HEK293T (cell line): Measurements from ENCODE around the gene TRPV4.

Source experiments
- ARNT ChIP-seq: fragments of 450-650 bp; IDR thresholded peaks from 2 replicates; pipeline ENCODE4 v1.6.1; 2017; ENCODE audit warnings: mild to moderate bottlenecking
- ELF4 ChIP-seq: fragments of 450-650 bp; IDR thresholded peaks from 2 replicates; pipeline ENCODE4 v1.6.1; 2017; ENCODE audit warnings: antibody characterized with exemption
- FOXA1 ChIP-seq: fragments of 450-650 bp; IDR thresholded peaks from 2 replicates; pipeline ENCODE4 v1.6.1; 2016; ENCODE audit warnings: mild to moderate bottlenecking
- HDGF ChIP-seq: fragments of 450-650 bp; IDR thresholded peaks from 2 replicates; pipeline ENCODE4 v1.6.1; 2017; ENCODE audit warnings: antibody characterized with exemption, borderline replicate concordance
- LEF1 ChIP-seq: fragments of 450-650 bp; IDR thresholded peaks from 2 replicates; pipeline ENCODE4 v1.6.1; 2017; ENCODE audit warnings: mild to moderate bottlenecking, borderline replicate concordance
- NFRKB ChIP-seq: fragments of 450-650 bp; IDR thresholded peaks from 2 replicates; pipeline ENCODE4 v1.6.1; 2016; ENCODE audit warnings: mild to moderate bottlenecking, moderate library complexity
- SP1 ChIP-seq: fragments of 450-650 bp; IDR thresholded peaks from 2 replicates; pipeline ENCODE4 v1.6.1; 2017
- SUZ12 ChIP-seq: fragments of 450-650 bp; IDR thresholded peaks from 2 replicates; pipeline ENCODE4 v1.6.1; 2016; ENCODE audit warnings: mild to moderate bottlenecking
- TARDBP ChIP-seq: fragments of 450-650 bp; IDR thresholded peaks from 2 replicates; pipeline ENCODE4 v1.6.1; 2016
- ZNF384 ChIP-seq: fragments of 450-650 bp; IDR thresholded peaks from 2 replicates; pipeline ENCODE4 v1.6.1; 2016
- TF ChIP-seq, protein P1 (sequence below): fragments of 450-650 bp; IDR thresholded peaks from 2 replicates; pipeline ENCODE4 v1.6.1; 2016

DNA sequence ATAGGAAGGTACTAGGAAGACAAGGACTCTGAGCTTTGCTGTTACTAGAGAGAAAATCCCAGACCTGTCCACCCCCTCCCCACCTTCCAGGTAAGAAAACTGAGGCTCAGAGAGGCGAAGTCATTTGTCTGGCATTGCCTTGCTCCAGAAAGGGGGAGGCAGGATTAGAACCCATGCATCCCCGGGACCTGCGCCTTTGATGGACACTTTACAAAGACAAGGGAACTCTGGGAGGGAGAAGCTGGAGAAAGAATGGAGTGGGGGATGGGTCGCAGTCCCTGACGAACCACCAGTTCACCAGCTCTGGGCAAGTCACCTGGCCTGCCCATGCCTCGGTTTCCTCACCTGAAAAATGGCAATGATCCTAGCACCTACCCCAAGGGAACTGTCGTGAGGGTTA is 10.8 kb downstream of the TRPV4 start:
- TF ChIP-seq TARDBP: no peak
- no peak for TF ChIP-seq HDGF
- no peak for TF ChIP-seq SUZ12
- no peak for TF ChIP-seq SP1
- TF ChIP-seq, protein P1, sequence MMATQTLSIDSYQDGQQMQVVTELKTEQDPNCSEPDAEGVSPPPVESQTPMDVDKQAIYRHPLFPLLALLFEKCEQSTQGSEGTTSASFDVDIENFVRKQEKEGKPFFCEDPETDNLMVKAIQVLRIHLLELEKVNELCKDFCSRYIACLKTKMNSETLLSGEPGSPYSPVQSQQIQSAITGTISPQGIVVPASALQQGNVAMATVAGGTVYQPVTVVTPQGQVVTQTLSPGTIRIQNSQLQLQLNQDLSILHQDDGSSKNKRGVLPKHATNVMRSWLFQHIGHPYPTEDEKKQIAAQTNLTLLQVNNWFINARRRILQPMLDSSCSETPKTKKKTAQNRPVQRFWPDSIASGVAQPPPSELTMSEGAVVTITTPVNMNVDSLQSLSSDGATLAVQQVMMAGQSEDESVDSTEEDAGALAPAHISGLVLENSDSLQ: no peak
- no peak for TF ChIP-seq ARNT
- no peak for TF ChIP-seq LEF1
- no peak for TF ChIP-seq NFRKB
- no peak for TF ChIP-seq FOXA1
- no peak for TF ChIP-seq ELF4
- TF ChIP-seq ZNF384: no peak
